A549 (cell line): ENCODE data around the gene TPM2. TPM values are rescaled to one million over a fixed set of nuclear protein-coding genes. Genes with fewer than 3 reads are reported as not detected.
A peak's percentile ranks its signal among the peaks of the same experiment; 100 is the strongest.

ENCODE experiments used
- ATAC-seq, 2 experiments: fragments of 200-7000 bp in 1 of 2; fragments of >200 bp in 1 of 2; cut with Nextera tagmentation in 1 of 2; cut with Tn5 transposase in 1 of 2; 3 replicates each; pipeline versions ENCODE4 v1.8.0 to v1.9.1; 2018 to 2020; ENCODE audit warnings: mild to moderate bottlenecking in 1 of 2, moderate library complexity in 1 of 2
- CTCF ChIA-PET: fragments of 300-600 bp; sonication (Branson Sonifier 250); formaldehyde crosslinking; extraction: SDS; loops from one replicate; lab custom pipeline; 2021; ENCODE audit warnings: antibody characterized with exemption, inconsistent platforms; lab: Yijun Ruan, JAX
- POLR2A ChIA-PET: fragments of 350-600 bp; formaldehyde crosslinking; extraction: SDS; loops from one replicate; lab custom pipeline; 2021; ENCODE audit warnings: antibody characterized with exemption, inconsistent platforms; lab: Yijun Ruan, JAX
- DNase-seq, 2 experiments: peaks; one replicate each; pipeline versions ENCODE4 v3.0.0 to v3.0.0-alpha.2; 2011 to 2016; ENCODE audit warnings: low read depth in 1 of 2, low spot score in 1 of 2
- FAIRE-seq: peaks from 2 replicates; lab custom pipeline; 2011; peaks lifted over from hg19 to GRCh38; lab: Jason Lieb, UNC
- H3K27ac ChIP-seq, 2 experiments: fragments of >200 bp; sonication (Bioruptor Twin); formaldehyde crosslinking; 3 replicates each; pipeline ENCODE4 v1.5.1; 2016 to 2017
- H3K4me1 ChIP-seq: fragments of >200 bp; sonication (Bioruptor Twin); formaldehyde crosslinking; 3 replicates; pipeline ENCODE4 v1.6.1; 2016
- H3K4me2 ChIP-seq: fragments of >200 bp; sonication (Bioruptor Twin); formaldehyde crosslinking; 3 replicates; pipeline ENCODE4 v1.6.1; 2016
- H3K4me3 ChIP-seq: fragments of >200 bp; sonication (Bioruptor Twin); formaldehyde crosslinking; 3 replicates; pipeline ENCODE4 v1.5.1; 2016
- H3K9me3 ChIP-seq: fragments of >200 bp; sonication (Bioruptor Twin); formaldehyde crosslinking; 3 replicates; pipeline ENCODE4 v1.6.1; 2016
- CBX2 ChIP-seq: fragments of 200-600 bp; sonication (generic); IDR thresholded peaks from 2 replicates; pipeline ENCODE4 v1.6.1; 2016; ENCODE audit warnings: low read depth, mild to moderate bottlenecking, borderline replicate concordance
- CBX8 ChIP-seq: fragments of 200-600 bp; sonication (generic); IDR thresholded peaks from 2 replicates; pipeline ENCODE4 v1.6.1; 2016
- CEBPB ChIP-seq, 2 experiments: fragments of >200 bp in 1 of 2; sonication (Bioruptor Twin) in 1 of 2; formaldehyde crosslinking in 1 of 2; IDR thresholded peaks; 2 replicates each; pipeline ENCODE4 v1.6.1; 2012 to 2016
- CHD4 ChIP-seq: fragments of 200-600 bp; sonication (generic); IDR thresholded peaks from 2 replicates; pipeline ENCODE4 v1.6.1; 2016; ENCODE audit warnings: antibody characterized with exemption, mild to moderate bottlenecking, borderline replicate concordance
- CTCF ChIP-seq: fragments of >200 bp; sonication (Bioruptor Twin); formaldehyde crosslinking; IDR thresholded peaks from 3 replicates; pipeline ENCODE4 v1.5.1; 2016
- ELK1 ChIP-seq: fragments of 150-350 bp; IDR thresholded peaks from 2 replicates; pipeline ENCODE4 v1.6.1; 2014; ENCODE audit warnings: low read depth, mild to moderate bottlenecking, low read length
- ESRRA ChIP-seq: fragments of 150-350 bp; IDR thresholded peaks from 2 replicates; pipeline ENCODE4 v1.6.1; 2014; ENCODE audit warnings: mild to moderate bottlenecking, low read length, borderline replicate concordance
- FOSL2 ChIP-seq, 2 experiments: fragments of 450-650 bp in 1 of 2; fragments of >200 bp in 1 of 2; sonication (Bioruptor Twin) in 1 of 2; formaldehyde crosslinking; IDR thresholded peaks; 2 replicates each; pipeline versions ENCODE4 v1.5.0 to v1.6.1; 2016 to 2020; ENCODE audit warnings: mild to moderate bottlenecking in 1 of 2, moderate library complexity in 1 of 2
- GATA3 ChIP-seq: IDR thresholded peaks from 2 replicates; pipeline ENCODE4 v1.6.1; 2012; ENCODE audit warnings: borderline replicate concordance
- HDAC2 ChIP-seq: fragments of 200-600 bp; sonication (generic); IDR thresholded peaks from 2 replicates; pipeline ENCODE4 v1.6.1; 2016
- HEYL ChIP-seq: fragments of 250-450 bp; sonication (Bioruptor Pico); IDR thresholded peaks from 2 replicates; pipeline ENCODE4 v1.8.0; 2021; ENCODE audit warnings: mild to moderate bottlenecking, moderate library complexity
- HOXB5 ChIP-seq: fragments of 250-450 bp; sonication (Bioruptor Pico); IDR thresholded peaks from 2 replicates; pipeline ENCODE4 v1.5.0; 2020; ENCODE audit warnings: mild to moderate bottlenecking, moderate library complexity
- TP53 ChIP-seq: fragments of 250-450 bp; sonication (Bioruptor Pico); IDR thresholded peaks from 2 replicates; pipeline ENCODE4 v1.5.0; 2021; ENCODE audit warnings: mild to moderate bottlenecking, moderate library complexity
- ZC3H11A ChIP-seq: fragments of 450-650 bp; IDR thresholded peaks from 2 replicates; pipeline ENCODE4 v1.6.1; 2014; ENCODE audit warnings: antibody characterized with exemption, mild to moderate bottlenecking
- WGBS: methylation state at CpG from one replicate; pipeline ENCODE4 v1.1.6; 2017; ENCODE audit errors: missing lambda C conversion rate; 5-methylcytosine and 5-hydroxymethylcytosine counted together
- polyA plus RNA-seq, 4 experiments: library from polyadenylated mRNA; depleted of rRNA in 3 of 4; stranded (reverse); fragments of >200 nt; fragmentation: RNase III in 1 of 4; extraction: RNeasy Plus Mini Kit Qiagen cat#74134 plus additional on column Dnase treatment in 1 of 4; gene quantifications; 2 replicates in 3 of 4; 3 replicates in 1 of 4; pipeline ENCODE4 v1.2.3, GENCODE V29; 2011 to 2017
- TF ChIP-seq, protein P1 (sequence below): fragments of 250-450 bp; sonication (Bioruptor Pico); IDR thresholded peaks from 2 replicates; pipeline ENCODE4 v1.5.0; 2020; ENCODE audit warnings: low read depth, mild to moderate bottlenecking, moderate library complexity
- TF ChIP-seq, protein P2 (sequence below): fragments of 200-600 bp; sonication (generic); IDR thresholded peaks from 2 replicates; pipeline ENCODE4 v1.6.1; 2016; ENCODE audit warnings: antibody characterized with exemption, mild to moderate bottlenecking, moderate library complexity
- TF ChIP-seq, protein P3 (sequence below): fragments of 450-650 bp; IDR thresholded peaks from 2 replicates; pipeline ENCODE4 v1.6.1; 2014; ENCODE audit warnings: antibody characterized with exemption

The TPM2 gene
- polyA plus RNA-seq, 2 of the 4 experiments (the other 2 are of a cell fraction): 281 to 956 TPM

DNA sequence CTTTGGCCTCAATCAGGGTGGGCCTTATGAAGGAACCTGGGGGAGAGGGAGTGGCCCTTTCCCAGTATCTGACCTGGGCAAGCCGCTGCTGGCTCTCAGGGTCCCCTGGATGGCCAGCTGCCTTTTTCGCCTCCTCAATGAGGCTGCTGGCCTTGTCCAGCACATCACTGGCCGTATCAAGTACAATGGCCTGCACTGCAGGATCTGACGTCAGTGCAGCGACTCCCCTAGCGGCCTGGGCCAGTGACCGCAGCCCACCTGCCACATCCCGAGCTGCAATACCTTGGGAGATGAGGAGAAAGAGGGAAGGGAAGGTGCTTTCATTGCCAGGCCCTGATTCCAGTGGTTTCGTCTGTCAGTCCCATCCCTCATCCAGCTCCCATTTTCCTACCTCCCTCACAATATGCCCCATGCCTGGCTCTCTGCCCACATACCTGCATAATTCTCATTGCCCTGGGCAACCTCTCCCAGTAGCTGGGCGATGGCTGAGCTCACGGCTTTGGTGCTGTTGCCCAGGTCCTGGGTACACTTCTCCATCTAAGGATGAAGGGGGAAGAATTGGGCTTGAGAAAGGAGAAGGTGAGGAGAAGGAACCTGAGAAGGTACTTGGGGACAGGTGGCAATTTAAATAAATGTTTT is 23.2 kb upstream of the TPM2 start:
- H3K4me2 ChIP-seq: no peak overlapping the region
- H3K4me3 ChIP-seq: no peak overlapping the region
- ChIA-PET POLR2A (no interaction called here), CTCF (interaction anchor here (0.6 to 32.5 kb wide), 11 partner anchors 5 to 109 kb away, joined by 3 to 758 read pairs (median 5); partner anchors contain the start of genes CREB3, TLN1 and TPM2)
- no peak overlapping the region for H3K27ac ChIP-seq
- H3K9me3 ChIP-seq: no peaks in the 10 kb centered on the region
- no peak for FAIRE-seq
- H3K4me1 ChIP-seq: no peaks in the 10 kb centered on the region
- DNase-seq: no peak
- no peak for TF ChIP-seq CHD4
- TF ChIP-seq CBX8: no peak
- TF ChIP-seq, protein P1, sequence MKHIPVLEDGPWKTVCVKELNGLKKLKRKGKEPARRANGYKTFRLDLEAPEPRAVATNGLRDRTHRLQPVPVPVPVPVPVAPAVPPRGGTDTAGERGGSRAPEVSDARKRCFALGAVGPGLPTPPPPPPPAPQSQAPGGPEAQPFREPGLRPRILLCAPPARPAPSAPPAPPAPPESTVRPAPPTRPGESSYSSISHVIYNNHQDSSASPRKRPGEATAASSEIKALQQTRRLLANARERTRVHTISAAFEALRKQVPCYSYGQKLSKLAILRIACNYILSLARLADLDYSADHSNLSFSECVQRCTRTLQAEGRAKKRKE (CRISPR knock-in tag): no peak
- TF ChIP-seq CEBPB (IDR thresholded peaks at IDR 0.05): no peak
- no peak for TF ChIP-seq FOSL2 (IDR thresholded peaks at IDR 0.05)
- TF ChIP-seq FOSL2 (CRISPR knock-in tag; IDR thresholded peaks at IDR 0.05): no peak
- TF ChIP-seq, protein P2, sequence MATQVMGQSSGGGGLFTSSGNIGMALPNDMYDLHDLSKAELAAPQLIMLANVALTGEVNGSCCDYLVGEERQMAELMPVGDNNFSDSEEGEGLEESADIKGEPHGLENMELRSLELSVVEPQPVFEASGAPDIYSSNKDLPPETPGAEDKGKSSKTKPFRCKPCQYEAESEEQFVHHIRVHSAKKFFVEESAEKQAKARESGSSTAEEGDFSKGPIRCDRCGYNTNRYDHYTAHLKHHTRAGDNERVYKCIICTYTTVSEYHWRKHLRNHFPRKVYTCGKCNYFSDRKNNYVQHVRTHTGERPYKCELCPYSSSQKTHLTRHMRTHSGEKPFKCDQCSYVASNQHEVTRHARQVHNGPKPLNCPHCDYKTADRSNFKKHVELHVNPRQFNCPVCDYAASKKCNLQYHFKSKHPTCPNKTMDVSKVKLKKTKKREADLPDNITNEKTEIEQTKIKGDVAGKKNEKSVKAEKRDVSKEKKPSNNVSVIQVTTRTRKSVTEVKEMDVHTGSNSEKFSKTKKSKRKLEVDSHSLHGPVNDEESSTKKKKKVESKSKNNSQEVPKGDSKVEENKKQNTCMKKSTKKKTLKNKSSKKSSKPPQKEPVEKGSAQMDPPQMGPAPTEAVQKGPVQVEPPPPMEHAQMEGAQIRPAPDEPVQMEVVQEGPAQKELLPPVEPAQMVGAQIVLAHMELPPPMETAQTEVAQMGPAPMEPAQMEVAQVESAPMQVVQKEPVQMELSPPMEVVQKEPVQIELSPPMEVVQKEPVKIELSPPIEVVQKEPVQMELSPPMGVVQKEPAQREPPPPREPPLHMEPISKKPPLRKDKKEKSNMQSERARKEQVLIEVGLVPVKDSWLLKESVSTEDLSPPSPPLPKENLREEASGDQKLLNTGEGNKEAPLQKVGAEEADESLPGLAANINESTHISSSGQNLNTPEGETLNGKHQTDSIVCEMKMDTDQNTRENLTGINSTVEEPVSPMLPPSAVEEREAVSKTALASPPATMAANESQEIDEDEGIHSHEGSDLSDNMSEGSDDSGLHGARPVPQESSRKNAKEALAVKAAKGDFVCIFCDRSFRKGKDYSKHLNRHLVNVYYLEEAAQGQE: no peak
- TF ChIP-seq HOXB5 (CRISPR knock-in tag): no peak
- TF ChIP-seq CBX2: no peak
- no peak for TF ChIP-seq HEYL (CRISPR knock-in tag)
- TF ChIP-seq GATA3: no peak
- no peak for TF ChIP-seq ESRRA
- TF ChIP-seq ZC3H11A: no peak
- no peak for TF ChIP-seq ELK1
- TF ChIP-seq TP53 (CRISPR knock-in tag): no peak
- TF ChIP-seq CTCF: no peak
- no peak for TF ChIP-seq HDAC2
- TF ChIP-seq, protein P3, sequence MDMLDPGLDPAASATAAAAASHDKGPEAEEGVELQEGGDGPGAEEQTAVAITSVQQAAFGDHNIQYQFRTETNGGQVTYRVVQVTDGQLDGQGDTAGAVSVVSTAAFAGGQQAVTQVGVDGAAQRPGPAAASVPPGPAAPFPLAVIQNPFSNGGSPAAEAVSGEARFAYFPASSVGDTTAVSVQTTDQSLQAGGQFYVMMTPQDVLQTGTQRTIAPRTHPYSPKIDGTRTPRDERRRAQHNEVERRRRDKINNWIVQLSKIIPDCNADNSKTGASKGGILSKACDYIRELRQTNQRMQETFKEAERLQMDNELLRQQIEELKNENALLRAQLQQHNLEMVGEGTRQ: no peak
- 88% methylated on average over 11 of the region's 11 CpGs for WGBS
- peak in 1 of 2 experiments; percentile 43; a peak in 3 of 6 replicates for ATAC-seq
